ENCODE results near the gene NLGN1. TPM values are rescaled to one million over a fixed set of nuclear protein-coding genes. Genes with fewer than 3 reads are reported as not detected.

Gene NLGN1
- total RNA-seq, 1 experiment from 2014 or later: 8.6 TPM

- in situ Hi-C loops (cut with HindIII; ENCODE audit: low pct_unique_long_range_greater_than_20kb, low sequenced_read_pairs): no loop called here
- peak; percentile 16 for DNase-seq (ENCODE audit: low read depth)
These were observed 928.5 kb downstream of the NLGN1 start for GRCh38 chr3:174325834-174326700.

DNA sequence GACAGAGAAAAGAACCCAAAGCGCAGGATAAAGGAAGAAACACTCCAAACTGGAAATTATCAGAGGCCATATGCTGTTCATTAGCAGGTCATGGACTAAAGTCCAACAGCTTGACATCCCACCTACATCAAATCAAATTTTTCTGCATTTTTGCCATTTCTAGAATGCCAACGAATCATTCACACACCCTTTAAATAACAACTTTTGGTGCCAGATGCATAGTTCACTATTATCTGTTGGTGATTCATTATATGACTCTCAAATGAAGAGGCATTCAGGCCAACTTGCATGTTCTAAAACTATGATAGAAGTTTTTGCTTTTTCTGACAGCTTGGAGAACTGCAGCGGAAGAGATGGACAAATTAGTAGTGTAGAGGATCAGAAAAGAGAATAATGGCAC, 931.8 kb downstream of the NLGN1 start:
- peak; percentile 66 for DNase-seq (ENCODE audit: low read depth)
- in situ Hi-C loops (cut with HindIII; ENCODE audit: low pct_unique_long_range_greater_than_20kb, low sequenced_read_pairs): no loop called here

DNA sequence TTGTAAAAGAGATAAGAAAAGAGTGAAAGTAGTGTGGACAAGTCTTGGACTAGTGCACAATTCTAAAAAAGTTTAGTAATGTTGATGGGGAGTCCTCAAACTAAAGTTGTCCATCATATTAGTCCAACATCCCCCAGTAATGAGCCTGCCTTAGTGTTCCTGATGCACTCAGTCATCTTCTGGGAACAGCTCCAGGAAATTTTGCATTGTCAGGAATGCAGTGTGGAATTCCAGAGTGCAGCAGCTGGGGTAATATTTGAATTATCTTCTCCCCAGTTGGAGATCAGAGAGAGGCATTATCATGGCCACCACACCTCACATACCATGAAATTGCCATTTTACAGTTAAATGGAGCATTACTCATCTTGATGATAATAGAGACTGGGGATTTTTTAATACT, 932.8 kb downstream of the NLGN1 start:
- in situ Hi-C loops (cut with HindIII; ENCODE audit: low pct_unique_long_range_greater_than_20kb, low sequenced_read_pairs): no loop called here
- peak; percentile 79 for DNase-seq (ENCODE audit: low read depth)

DNA sequence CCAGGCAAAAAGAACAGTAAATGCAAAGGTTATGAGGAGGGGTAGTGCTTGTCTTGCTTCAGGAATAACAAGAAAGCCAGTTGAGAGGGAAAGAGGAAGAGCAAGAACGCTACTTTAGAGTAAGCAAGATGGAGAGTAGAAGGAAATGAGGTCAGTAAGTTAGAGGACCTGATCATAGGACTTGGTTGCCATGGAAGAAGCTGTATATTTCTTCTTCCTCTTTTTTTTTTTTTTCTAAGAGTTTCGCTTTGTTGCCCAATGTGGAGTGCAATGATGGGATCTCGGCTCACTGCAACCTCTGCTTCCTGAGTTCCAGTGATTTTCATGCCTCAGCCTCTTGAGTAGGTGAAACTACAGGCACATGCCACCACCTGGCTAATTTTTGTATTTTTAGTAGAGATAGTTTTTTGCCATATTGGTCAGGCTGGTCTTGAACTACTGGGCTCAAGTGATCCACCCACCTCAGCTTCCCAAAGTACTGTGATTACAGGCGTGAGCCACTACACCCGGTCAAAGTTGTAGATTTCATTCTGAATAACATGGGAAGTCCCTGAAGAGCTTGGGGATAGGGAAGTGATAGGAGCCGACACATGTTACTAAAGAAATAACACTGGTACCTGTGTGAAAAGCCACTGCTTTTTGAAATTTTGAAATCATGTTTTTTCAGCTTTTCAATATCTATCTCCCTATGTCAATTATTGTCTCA, 933.7 kb downstream of the NLGN1 start:
- in situ Hi-C loops (cut with HindIII; ENCODE audit: low pct_unique_long_range_greater_than_20kb, low sequenced_read_pairs): no loop called here
- peak; percentile 15 for DNase-seq (ENCODE audit: low read depth)

GRCh38 chr3:174332391-174332790, 934.8 kb downstream of the NLGN1 start:
- in situ Hi-C loops (cut with HindIII; ENCODE audit: low pct_unique_long_range_greater_than_20kb, low sequenced_read_pairs): no loop called here
- DNase-seq (ENCODE audit: low read depth): no peak

DNA sequence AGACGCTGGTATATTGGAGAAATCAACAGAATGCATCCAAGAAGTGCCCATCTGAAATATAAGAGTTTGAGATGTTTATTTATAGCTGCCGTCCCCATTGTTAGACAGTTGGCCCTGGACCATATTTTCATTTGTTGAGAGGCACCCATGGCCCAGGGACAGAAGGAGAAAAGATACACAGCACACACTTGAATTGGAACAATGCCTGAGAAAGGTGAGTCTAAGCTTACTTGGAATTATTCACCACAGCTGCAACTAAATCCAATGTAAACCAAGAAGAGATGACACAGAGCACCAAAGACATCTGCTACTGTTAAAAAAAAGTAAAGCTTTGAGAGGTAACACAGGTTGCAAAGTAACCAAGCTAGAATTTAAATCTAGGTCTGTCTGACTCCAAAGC, 936.1 kb downstream of the NLGN1 start:
- in situ Hi-C loops (cut with HindIII; ENCODE audit: low pct_unique_long_range_greater_than_20kb, low sequenced_read_pairs): no loop called here

DNA sequence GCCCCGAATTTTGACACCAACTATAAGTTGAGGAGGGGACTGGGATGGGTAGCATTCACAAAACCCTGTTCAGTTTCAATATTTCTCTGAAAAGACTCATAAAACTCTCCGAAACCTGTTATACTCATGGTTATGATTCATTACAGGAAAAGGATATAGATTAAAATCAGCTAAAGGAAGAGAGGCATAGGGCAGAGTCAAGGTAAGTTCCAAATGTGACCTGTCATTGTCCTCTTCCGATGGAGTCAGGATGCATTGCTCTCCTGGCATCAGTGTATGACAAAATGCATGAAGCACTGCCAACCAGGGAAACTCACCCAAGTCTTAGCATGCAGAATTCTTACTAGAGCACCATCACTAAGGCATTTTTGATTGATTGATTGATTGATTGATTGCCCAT, 936.6 kb downstream of the NLGN1 start:
- DNase-seq (ENCODE audit: low read depth): no peak
- in situ Hi-C loops (cut with HindIII; ENCODE audit: low pct_unique_long_range_greater_than_20kb, low sequenced_read_pairs): no loop called here

More for the DNA sequence above, 936.1 kb downstream of the NLGN1 start:
- DNase-seq (ENCODE audit: low read depth): no peak

DNA sequence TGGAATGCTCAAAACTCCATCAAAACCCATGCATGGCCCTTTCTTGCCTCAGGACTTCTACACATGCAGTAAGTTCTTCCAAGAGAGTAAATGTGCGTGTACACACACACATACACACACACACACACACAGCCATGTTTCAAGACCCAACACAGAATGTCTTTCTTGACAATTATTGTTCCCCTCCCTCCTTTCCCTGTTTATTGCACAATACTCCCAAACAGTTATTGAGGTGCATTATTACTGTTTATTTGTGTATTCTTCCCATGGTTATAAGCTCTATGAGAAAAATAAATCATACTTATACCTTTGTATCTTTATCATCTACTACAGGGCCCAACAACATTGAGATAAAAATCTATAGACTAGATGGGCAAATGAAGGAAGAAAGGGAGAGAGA, 937.8 kb downstream of the NLGN1 start:
- in situ Hi-C loops (cut with HindIII; ENCODE audit: low pct_unique_long_range_greater_than_20kb, low sequenced_read_pairs): no loop called here
- DNase-seq (ENCODE audit: low read depth): no peak

DNA sequence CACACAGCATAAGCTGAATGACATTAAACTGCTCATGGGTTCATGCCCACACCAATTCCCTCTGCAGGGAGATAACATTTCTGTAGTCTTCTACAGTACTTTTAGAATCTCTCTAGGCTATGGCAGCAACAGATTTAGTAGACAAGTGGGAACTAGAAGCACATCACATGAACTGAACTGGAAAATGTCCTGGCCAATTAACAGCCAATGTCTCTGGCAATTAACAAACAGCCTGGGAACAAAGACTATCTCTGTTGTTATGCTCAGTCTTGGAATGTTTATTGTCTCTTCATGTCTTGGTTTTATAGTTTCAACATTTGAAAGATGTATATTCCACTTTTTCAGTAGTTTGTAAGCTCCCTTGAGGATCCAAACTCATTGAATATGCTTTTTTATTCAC, 938.4 kb downstream of the NLGN1 start:
- no peak for DNase-seq (ENCODE audit: low read depth)
- in situ Hi-C loops (cut with HindIII; ENCODE audit: low pct_unique_long_range_greater_than_20kb, low sequenced_read_pairs): no loop called here
